GM23338 (cell line): Measurements from ENCODE around the gene KDELR1. TPM values are rescaled to one million over a fixed set of nuclear protein-coding genes. Genes with fewer than 3 reads are reported as not detected.
A peak's percentile ranks its signal among the peaks of the same experiment; 100 is the strongest.

ENCODE experiments used
- ATAC-seq: fragments of 200-7000 bp; cut with Tn5 transposase; 3 replicates; pipeline ENCODE4 v1.9.1; 2020
- DNase-seq: peaks from one replicate; pipeline ENCODE4 v3.0.0-alpha.2; 2015; ENCODE audit warnings: low spot score
- H2AFZ ChIP-seq: fragments of 200-600 bp; sonication (generic); 2 replicates; pipeline ENCODE4 v1.8.0; 2016; ENCODE audit warnings: antibody characterized with exemption, mild to moderate bottlenecking, moderate library complexity
- H3F3A ChIP-seq: fragments of 200-600 bp; sonication (generic); replicated peaks from 2 replicates; pipeline ENCODE4 v1.8.0; 2017; ENCODE audit warnings: antibody characterized with exemption, mixed run types, low read depth
- H3K27ac ChIP-seq: fragments of 200-600 bp; sonication (generic); 2 replicates; pipeline ENCODE4 v1.6.1; 2016; ENCODE audit warnings: low read depth
- H3K27me3 ChIP-seq: fragments of 200-600 bp; sonication (generic); 2 replicates; pipeline ENCODE4 v1.8.0; 2016; ENCODE audit warnings: mild to moderate bottlenecking, mixed run types, moderate library complexity; ENCODE audit not compliant: insufficient read depth
- H3K36me3 ChIP-seq: fragments of 200-600 bp; sonication (generic); 2 replicates; pipeline ENCODE4 v1.8.0; 2016; ENCODE audit warnings: mild to moderate bottlenecking; ENCODE audit not compliant: insufficient read depth
- H3K4me1 ChIP-seq: fragments of 200-600 bp; sonication (generic); 2 replicates; pipeline ENCODE4 v1.8.0; 2016; ENCODE audit warnings: mild to moderate bottlenecking, moderate library complexity; ENCODE audit not compliant: insufficient read depth
- H3K4me2 ChIP-seq: fragments of 200-600 bp; sonication (generic); 2 replicates; pipeline ENCODE4 v1.7.1; 2017; ENCODE audit warnings: mixed run types
- H3K4me3 ChIP-seq: fragments of 200-600 bp; sonication (generic); 2 replicates; pipeline ENCODE4 v1.6.1; 2016; ENCODE audit warnings: mixed run types
- H3K79me2 ChIP-seq: fragments of 200-600 bp; sonication (generic); replicated peaks from 2 replicates; pipeline ENCODE4 v1.8.0; 2017; ENCODE audit warnings: mild to moderate bottlenecking; ENCODE audit not compliant: insufficient read depth
- H3K9me2 ChIP-seq: fragments of 200-600 bp; sonication (generic); 2 replicates; pipeline ENCODE4 v1.8.0; 2017; ENCODE audit not compliant: insufficient read depth
- H4K20me1 ChIP-seq: fragments of 200-600 bp; sonication (generic); replicated peaks from 2 replicates; pipeline ENCODE4 v1.8.0; 2017; ENCODE audit warnings: mild to moderate bottlenecking; ENCODE audit not compliant: insufficient read depth
- H3K27ac Mint-ChIP-seq: 2 replicates; pipeline ENCODE4 v1.8.0; 2020; ENCODE audit warnings: inconsistent platforms, mild to moderate bottlenecking, moderate library complexity, mixed read lengths
- H3K27me3 Mint-ChIP-seq: 3 replicates; pipeline ENCODE4 v1.8.0; 2022; ENCODE audit warnings: low read depth, mild to moderate bottlenecking, moderate library complexity, mixed read lengths, inconsistent platforms; ENCODE audit not compliant: insufficient read depth, poor library complexity
- H3K36me3 Mint-ChIP-seq: 3 replicates; pipeline ENCODE4 v1.8.0; 2021; ENCODE audit warnings: low read depth, mild to moderate bottlenecking, inconsistent platforms, moderate library complexity, mixed read lengths
- H3K4me1 Mint-ChIP-seq: 3 replicates; pipeline ENCODE4 v1.8.0; 2020; ENCODE audit warnings: mild to moderate bottlenecking, inconsistent platforms, mixed read lengths
- H3K4me3 Mint-ChIP-seq: 3 replicates; pipeline ENCODE4 v1.8.0; 2021; ENCODE audit warnings: moderate library complexity, mild to moderate bottlenecking, inconsistent platforms, mixed read lengths
- H3K9me3 Mint-ChIP-seq: 3 replicates; pipeline ENCODE4 v1.8.0; 2020; ENCODE audit warnings: moderate library complexity, mild to moderate bottlenecking, inconsistent platforms, mixed read lengths
- CREB1 ChIP-seq: fragments of 250-450 bp; sonication (Bioruptor Pico); IDR thresholded peaks from 2 replicates; pipeline ENCODE4 v1.5.0; 2020; ENCODE audit warnings: low read depth, mild to moderate bottlenecking, moderate library complexity
- EZH2phosphoT487 ChIP-seq: fragments of 200-600 bp; sonication (generic); IDR thresholded peaks from one replicate; pipeline ENCODE4 v1.8.1; 2018; ENCODE audit warnings: antibody characterized with exemption; ENCODE audit not compliant: unreplicated experiment
- JUNB ChIP-seq: IDR thresholded peaks from one replicate; pipeline ENCODE4 v1.6.1; 2016; ENCODE audit warnings: antibody characterized with exemption; ENCODE audit not compliant: unreplicated experiment
- POLR2AphosphoS5 ChIP-seq: IDR thresholded peaks from 2 replicates; pipeline ENCODE4 v1.6.1; 2016; ENCODE audit warnings: antibody characterized with exemption, low read depth
- ZNF331 ChIP-seq: fragments of 250-450 bp; sonication (Bioruptor Pico); IDR thresholded peaks from 2 replicates; pipeline ENCODE4 v1.5.0; 2020; ENCODE audit warnings: low read depth, mild to moderate bottlenecking, moderate library complexity
- ZNF462 ChIP-seq: fragments of 250-450 bp; sonication (Bioruptor Pico); IDR thresholded peaks from 2 replicates; pipeline ENCODE4 v1.5.0; 2020; ENCODE audit warnings: mild to moderate bottlenecking, moderate library complexity
- polyA plus RNA-seq: library from polyadenylated mRNA; unstranded; fragments of >200 nt; fragmentation: Nextera tagmentation; extraction: Ambion mirVana; gene quantifications from 2 replicates; pipeline ENCODE4 v1.2.1, GENCODE V29; 2016
- total RNA-seq: library from RNA; depleted of rRNA; stranded (reverse); fragments of >200 nt; shearing (Covaris generic); gene quantifications from 2 replicates; pipeline ENCODE4 v1.2.3, GENCODE V29; 2014
- TF ChIP-seq, protein P1 (sequence below), 2 experiments: fragments of 200-600 bp in 1 of 2; sonication (generic) in 1 of 2; conservative IDR thresholded peaks; 2 replicates each; pipeline versions ENCODE4 v1.5.1 to v1.6.1; 2016 to 2017; ENCODE audit warnings: antibody characterized with exemption in 2 of 2, low read depth in 2 of 2, mild to moderate bottlenecking in 2 of 2, moderate library complexity in 1 of 2
- TF ChIP-seq, protein P2 (sequence below): IDR thresholded peaks from 2 replicates; pipeline ENCODE4 v1.6.1; 2016; ENCODE audit warnings: antibody characterized with exemption

Gene KDELR1
- total and polyA plus RNA-seq, 2 experiments from 2014 or later, result 176 to 184 TPM

- peak overlapping the region; percentile 75 for H3K27ac Mint-ChIP-seq
- no peak overlapping the region for H3K27ac ChIP-seq
- peaks cover 6% of the 10 kb centered on the region; the same call in 1 of the 3 replicates for H3K36me3 Mint-ChIP-seq
These were observed 35.9 kb downstream of the KDELR1 start for GRCh38 chr19:48355365-48355954.

More at GRCh38 chr19:48355365-48355954, 35.9 kb downstream of the KDELR1 start:
- no peak overlapping the region for H3K4me3 Mint-ChIP-seq
- Histone ChIP-seq H2AFZ (no peak overlapping the region), H3K79me2 (no peaks in the 10 kb centered on the region), H3K4me3 (no peak overlapping the region), H3K4me1 (no peaks in the 10 kb centered on the region), H3K27me3 (no peaks in the 10 kb centered on the region), H3F3A (0 out of 2 replicates have a peak, but pooled peaks cover 2% of the 10 kb centered on the region), H4K20me1 (peaks cover 4% of the 10 kb centered on the region; the same call in 1 of the 2 replicates), H3K36me3 (no peaks in the 10 kb centered on the region), H3K9me2 (no peaks in the 10 kb centered on the region), H3K4me2 (no peak overlapping the region)
- ATAC-seq (no peak), DNase-seq (peak; percentile 32)
- H3K9me3 Mint-ChIP-seq, result 0 out of 3 replicates have a peak, but pooled peaks cover 3% of the 10 kb centered on the region
- peaks cover 4% of the 10 kb centered on the region for H3K4me1 Mint-ChIP-seq
- TF ChIP-seq POLR2AphosphoS5, result no peak
- TF ChIP-seq CREB1 (CRISPR knock-in tag), result no peak
- no peak for TF ChIP-seq EZH2phosphoT487
- TF ChIP-seq, protein P1, sequence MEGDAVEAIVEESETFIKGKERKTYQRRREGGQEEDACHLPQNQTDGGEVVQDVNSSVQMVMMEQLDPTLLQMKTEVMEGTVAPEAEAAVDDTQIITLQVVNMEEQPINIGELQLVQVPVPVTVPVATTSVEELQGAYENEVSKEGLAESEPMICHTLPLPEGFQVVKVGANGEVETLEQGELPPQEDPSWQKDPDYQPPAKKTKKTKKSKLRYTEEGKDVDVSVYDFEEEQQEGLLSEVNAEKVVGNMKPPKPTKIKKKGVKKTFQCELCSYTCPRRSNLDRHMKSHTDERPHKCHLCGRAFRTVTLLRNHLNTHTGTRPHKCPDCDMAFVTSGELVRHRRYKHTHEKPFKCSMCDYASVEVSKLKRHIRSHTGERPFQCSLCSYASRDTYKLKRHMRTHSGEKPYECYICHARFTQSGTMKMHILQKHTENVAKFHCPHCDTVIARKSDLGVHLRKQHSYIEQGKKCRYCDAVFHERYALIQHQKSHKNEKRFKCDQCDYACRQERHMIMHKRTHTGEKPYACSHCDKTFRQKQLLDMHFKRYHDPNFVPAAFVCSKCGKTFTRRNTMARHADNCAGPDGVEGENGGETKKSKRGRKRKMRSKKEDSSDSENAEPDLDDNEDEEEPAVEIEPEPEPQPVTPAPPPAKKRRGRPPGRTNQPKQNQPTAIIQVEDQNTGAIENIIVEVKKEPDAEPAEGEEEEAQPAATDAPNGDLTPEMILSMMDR (conservative IDR thresholded peaks at IDR 0.05; ENCODE audit: low read depth in 2 of 2), result no peak
- TF ChIP-seq ZNF462 (CRISPR knock-in tag), result no peak
- no peak for TF ChIP-seq ZNF331 (CRISPR knock-in tag)
- no peak for TF ChIP-seq JUNB
- TF ChIP-seq, protein P2, sequence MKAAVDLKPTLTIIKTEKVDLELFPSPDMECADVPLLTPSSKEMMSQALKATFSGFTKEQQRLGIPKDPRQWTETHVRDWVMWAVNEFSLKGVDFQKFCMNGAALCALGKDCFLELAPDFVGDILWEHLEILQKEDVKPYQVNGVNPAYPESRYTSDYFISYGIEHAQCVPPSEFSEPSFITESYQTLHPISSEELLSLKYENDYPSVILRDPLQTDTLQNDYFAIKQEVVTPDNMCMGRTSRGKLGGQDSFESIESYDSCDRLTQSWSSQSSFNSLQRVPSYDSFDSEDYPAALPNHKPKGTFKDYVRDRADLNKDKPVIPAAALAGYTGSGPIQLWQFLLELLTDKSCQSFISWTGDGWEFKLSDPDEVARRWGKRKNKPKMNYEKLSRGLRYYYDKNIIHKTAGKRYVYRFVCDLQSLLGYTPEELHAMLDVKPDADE, result no peak
- H3K27me3 Mint-ChIP-seq, result peaks cover 7% of the 10 kb centered on the region
